ENCODE measurements around the gene CTXN3.

- TF ChIP-seq, protein P1, sequence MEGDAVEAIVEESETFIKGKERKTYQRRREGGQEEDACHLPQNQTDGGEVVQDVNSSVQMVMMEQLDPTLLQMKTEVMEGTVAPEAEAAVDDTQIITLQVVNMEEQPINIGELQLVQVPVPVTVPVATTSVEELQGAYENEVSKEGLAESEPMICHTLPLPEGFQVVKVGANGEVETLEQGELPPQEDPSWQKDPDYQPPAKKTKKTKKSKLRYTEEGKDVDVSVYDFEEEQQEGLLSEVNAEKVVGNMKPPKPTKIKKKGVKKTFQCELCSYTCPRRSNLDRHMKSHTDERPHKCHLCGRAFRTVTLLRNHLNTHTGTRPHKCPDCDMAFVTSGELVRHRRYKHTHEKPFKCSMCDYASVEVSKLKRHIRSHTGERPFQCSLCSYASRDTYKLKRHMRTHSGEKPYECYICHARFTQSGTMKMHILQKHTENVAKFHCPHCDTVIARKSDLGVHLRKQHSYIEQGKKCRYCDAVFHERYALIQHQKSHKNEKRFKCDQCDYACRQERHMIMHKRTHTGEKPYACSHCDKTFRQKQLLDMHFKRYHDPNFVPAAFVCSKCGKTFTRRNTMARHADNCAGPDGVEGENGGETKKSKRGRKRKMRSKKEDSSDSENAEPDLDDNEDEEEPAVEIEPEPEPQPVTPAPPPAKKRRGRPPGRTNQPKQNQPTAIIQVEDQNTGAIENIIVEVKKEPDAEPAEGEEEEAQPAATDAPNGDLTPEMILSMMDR (IDR thresholded peaks at IDR 0.05) = no peak
- no peak for TF ChIP-seq POLR2A (IDR thresholded peaks at IDR 0.05)
These were observed 56.4 kb downstream of the CTXN3 start for GRCh38 chr5:127705120-127705892.
